HG03280 (cell line): Measurements from ENCODE around the gene IMPACT.

Experiments
- ATAC-seq: cut with Tn5 transposase; IDR thresholded peaks from one replicate; pipeline ENCODE4 v1.9.1; 2021; ENCODE audit warnings: mild to moderate bottlenecking, moderate library complexity; ENCODE audit not compliant: unreplicated experiment

Gene IMPACT

DNA sequence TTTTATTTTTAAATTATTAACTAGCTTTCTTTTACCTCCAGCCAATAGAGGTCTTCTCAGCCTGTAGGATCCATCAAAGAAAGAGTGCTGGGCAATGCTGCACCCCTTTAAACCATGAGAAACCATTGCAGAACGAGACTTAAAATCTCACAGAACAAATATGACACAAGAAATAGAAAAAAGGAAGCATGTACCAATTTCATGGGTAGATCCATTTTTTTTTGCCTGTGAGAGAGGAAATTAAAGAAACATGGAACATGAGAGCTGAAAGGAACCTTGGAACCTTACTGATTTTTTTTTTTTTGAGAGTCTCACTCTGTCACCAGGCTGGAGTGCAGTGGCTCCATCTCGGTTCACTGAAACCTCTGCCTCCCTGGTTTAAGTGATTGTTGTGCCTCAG lies 47.9 kb downstream of the IMPACT start:
- no peak for ATAC-seq

DNA sequence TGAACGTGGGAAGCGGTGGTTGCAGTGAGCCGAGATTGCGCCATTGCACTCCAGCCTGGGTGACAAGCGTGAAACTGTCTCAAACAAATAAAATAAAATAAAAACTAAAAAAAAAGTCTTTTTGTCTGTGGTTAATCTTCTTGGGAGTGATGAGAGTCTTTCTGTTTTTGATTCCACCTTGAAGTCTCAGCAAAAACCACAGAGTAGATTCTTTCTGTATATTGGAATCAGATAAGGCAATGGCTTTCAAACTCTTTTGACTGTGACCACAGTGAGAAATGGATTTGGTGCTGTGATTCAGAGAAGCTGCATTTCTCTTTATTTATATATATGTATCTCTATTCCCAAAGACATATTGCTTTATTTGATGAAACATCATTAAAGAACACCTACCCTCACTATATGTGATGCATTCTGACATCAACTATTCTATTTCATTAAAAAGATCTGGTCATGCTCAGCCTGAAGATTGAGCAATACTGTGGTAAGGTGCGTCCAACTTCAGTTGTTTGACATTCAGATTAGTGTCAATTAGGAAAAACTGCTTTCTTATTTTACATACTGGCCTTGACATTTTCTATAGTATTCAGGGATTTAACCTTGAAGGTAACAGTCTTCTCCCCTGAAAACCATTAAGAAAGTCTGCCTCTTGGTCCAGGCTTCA lies 49.6 kb downstream of the IMPACT start:
- no peak for ATAC-seq

DNA sequence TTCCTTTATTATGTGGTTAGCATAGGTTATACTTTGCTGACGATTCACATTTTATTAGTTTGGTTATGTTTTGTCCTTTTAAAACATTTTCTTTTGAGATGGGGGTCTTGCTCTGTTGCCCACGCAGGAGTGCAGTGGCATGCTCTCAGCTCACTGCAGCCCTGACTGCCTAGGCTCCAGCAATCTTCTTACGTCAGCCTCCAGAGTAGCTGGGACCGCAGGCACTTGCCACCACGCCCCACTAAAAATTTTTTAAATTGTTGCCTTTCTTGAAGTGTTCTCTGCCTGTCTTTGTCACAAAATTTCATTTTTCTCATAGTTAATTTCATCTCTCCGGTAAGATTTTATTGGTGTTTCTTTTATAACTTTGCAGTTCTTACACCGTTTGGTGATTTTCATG lies 52.9 kb downstream of the IMPACT start:
- ATAC-seq: no peak

DNA sequence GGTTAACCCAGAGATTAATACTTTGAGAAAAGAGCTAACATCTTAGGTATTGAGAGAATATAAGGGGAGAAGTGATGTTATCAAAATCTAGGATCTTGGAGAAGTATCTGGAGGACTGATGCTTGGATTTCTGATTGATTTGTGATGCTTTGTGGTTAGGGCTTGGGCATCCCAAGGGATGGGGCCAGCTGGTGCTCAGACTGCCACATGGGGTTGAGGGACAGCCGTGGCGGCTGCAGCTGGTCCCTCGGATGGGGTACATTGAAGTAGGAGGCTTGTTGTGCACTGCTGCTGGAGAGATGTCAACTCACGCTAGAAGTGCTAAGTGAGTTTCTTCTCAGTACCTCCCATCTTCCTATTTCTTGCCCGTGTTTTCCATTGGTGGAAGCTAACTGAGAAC lies 56.4 kb downstream of the IMPACT start:
- no peak for ATAC-seq

DNA sequence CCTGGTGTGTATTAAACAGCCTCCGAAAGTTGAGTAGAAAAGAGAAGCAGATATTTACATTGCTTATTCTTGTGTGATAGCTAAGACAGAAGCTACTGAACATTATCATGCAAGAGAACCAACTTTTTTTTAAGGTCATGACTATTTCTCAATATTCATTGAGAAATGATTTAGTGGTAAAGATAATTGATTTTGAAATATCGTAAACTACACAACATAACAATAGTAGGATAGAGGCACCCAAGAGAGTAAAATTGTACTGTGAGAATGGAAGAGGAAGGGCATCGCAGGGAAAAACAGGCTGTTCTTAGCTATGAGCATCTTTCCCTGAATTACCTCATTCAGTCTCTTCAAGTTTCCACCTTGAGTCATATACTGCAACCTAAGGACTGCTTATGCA lies 59.2 kb downstream of the IMPACT start:
- no peak for ATAC-seq

DNA sequence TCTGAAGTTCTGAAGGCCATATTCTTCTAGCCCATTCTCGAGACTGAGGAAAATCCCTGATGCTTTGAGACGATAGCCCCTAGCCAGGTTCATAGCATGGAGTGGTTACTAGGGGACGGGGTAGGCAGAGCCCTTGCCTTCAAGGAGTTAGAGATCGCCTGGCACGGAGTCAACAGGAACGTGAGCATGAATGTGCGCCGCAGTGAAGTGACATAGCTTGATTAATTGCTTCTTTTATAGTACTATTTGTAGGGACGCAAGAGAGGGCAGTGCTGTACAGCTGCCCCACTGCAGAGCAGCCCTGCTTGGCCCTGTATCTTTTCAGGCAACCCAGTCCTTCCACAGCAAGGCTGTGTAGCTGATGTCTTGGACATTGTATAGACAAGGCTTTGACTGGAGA lies 60.2 kb downstream of the IMPACT start:
- no peak for ATAC-seq

DNA sequence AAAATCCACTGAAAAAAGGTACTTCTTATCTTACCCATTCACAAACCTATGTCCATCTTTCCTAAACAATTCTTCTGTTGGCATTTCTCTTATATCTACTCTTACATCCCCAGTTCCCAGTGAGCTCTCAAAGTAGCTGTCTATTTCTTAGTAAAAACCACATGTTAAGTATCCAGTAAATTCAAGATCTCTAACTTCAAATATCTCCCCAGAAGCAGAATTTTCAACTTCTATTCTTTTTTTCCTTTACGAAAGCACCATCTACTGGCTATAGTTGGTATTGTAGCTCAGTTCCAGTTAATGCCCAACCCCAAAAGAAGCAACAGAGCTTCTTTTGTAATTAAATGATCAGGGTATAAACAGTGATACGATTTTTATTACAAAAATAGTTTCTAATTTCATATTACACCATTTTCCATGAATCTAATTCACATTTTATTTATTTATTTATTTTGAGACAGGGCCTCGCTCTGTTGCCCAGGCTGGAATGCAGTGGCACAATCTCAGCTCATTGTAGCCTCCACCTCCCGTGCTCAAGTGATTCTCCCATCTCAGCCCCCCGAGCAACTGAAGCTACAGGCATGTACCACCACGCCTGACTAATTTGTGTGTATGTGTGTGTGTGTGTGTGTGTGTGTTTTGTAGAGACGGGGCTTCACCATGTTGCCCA lies 62.5 kb downstream of the IMPACT start:
- no peak for ATAC-seq

DNA sequence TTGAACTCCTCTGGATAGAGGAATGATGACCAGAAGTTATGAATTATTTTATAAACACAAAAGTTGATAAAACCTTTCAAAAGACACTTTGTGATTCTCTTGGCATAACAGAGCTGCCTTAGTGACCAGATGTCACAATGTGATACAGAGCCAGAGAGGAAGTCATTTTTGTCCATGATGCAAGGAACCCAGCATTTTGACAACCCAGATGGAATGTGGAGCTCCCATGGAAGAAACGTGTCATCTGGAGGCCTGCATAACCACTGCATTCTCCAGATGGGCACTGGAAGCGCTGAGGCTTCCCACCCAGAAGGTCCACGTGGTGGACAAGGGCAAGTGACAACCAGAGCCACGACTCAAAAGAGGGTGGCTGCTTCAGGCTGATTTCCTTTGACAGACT lies 64.1 kb downstream of the IMPACT start:
- no peak for ATAC-seq

DNA sequence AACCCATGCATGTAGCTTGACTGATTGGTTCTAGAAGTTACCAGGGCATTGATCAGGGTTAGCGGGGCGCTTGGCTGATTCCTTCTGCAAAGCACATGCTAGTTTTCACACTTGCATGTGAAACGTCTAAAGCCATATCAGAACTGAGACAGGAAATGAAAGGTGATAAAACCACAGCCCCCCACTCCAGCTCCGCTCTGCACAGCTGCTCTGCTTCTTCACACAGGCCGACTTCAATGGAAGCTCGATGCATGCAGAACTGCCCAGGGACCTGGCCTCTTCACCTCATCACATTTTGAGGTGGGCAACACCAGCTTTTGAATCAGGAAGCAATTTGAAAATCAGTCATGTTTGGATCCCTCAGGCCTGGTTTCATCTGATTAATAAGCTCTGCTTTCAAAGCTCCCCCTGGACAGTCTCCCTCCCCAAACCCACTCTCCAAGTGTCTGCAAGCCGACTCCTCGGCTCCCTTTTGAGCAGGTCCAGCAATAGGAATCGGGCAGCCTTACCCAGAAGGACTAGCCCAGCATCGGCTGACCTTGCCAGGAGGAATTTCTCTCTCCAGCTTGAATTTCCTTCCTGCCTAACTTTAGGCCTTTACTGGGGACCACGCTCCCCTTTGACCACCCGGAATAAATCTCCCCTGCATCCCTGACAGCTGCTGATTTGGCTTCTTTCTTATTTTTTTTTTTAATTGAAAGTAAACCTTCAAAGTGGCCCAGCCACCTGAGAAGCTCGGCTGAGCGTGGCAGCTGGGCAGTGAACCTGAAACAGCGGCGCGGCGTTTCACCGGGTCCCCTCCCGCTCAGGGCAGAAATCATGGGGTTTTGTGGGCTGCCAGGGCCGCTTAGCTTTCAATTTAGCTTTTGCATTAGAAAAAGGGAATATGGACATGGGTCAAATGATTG lies 65.7 kb downstream of the IMPACT start:
- peak; percentile 45 for ATAC-seq

DNA sequence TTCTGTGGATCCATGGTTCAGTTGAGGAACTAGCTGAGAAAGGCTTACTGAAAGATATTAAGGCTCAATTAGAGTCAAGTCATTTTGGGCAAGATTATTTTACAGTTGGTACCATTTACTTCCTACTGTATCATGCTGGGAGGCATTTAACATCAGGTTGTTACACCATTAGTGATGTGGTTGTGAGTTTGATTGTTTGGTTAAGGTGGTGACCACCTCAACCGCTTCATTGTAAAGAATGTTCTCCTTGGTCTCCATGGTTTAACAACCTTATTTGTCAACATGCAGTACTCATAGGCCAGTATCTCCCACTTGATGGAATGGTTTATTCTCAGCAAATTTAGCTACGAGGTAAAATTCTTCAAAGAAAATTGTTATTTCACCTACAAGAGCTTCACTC lies 68.1 kb downstream of the IMPACT start:
- no peak for ATAC-seq

DNA sequence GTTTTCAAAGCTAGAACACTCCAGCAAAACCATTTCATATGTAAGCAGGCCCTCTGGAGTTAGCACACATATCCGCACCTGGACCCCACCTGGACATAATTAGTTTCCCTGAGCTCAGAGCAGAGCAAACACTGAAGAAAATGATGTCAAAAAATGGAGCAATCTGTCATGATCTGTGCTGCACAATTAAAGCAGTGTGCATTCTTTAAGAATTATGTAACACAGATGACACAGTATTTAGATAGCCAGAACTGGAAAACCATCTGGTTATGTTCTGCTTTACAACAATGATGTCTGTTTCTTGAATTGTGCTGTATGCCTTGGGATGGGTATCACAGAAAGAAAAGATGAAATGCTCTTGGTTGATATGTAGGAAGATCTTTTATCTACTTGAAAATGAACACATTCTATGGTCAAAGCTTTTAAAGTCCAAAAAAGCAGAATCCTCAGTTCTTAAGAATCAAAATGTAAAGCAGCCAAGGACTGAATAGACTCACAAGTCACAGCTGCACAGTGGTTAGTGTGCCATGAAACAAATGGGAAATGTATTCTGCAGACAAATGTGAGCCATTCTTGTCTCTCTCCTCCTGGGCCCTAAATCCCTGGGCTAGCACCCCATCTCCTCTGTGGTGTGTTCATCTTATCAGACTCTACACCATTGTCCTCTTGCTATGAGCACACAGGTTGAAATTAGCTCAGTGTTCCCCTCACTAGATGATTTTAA lies 70.7 kb downstream of the IMPACT start:
- ATAC-seq: no peak

DNA sequence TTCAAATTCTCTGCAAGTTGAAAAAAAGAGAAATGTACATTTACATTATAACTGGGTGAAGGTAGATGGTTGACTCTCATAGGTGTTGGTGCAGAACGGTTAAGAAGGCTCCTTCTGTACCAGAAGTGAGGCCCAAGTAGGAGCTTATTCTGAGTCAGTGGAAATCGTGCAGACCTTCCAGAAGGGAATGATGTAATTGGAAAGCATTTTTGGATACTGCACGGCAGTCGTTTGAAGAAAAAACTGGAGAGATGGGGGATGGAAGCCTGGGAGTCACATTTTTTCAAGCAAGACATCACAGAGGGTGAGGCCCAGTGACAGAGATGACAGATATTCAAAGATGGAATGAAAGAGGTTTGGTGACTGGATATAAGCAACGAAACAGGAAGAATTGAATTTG lies 73.3 kb downstream of the IMPACT start:
- no peak for ATAC-seq

DNA sequence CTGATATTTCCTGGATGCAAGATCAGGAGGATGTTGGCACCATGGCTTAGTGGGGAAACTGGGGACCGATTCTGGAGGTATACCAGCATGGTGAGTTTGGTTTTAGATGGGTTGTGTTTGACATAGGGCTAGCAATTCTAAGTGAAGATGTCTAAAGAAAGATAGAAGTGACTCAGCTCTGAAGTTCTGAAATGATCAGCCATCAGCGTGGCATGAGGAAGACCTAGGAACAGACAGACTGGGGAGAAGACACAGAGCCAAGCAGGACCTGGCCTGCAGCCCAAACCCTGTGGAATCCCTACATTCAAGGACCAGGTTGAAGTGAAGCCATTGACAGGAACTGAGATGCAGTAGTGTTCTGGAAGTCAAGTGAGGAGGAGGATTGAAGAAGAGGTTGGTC lies 73.7 kb downstream of the IMPACT start:
- no peak for ATAC-seq

DNA sequence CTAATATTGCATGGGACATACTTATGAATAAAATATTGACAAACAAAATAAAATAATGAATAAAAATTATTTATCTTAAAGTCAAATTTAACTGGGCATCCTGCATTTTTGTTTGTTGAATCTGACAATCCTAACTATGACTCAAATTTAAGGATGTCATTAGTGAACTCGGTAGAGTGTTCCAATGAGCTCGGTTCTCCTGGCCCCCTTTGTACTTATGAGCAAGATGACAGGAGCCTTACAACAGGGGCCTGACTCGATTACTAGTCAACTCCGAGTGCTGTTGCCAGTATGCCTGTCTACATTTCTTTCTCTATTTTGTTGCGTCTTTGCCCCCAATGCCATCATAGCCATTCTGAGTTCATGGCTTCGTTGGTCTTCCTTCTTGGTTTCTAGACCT lies 74.3 kb downstream of the IMPACT start:
- ATAC-seq: no peak

DNA sequence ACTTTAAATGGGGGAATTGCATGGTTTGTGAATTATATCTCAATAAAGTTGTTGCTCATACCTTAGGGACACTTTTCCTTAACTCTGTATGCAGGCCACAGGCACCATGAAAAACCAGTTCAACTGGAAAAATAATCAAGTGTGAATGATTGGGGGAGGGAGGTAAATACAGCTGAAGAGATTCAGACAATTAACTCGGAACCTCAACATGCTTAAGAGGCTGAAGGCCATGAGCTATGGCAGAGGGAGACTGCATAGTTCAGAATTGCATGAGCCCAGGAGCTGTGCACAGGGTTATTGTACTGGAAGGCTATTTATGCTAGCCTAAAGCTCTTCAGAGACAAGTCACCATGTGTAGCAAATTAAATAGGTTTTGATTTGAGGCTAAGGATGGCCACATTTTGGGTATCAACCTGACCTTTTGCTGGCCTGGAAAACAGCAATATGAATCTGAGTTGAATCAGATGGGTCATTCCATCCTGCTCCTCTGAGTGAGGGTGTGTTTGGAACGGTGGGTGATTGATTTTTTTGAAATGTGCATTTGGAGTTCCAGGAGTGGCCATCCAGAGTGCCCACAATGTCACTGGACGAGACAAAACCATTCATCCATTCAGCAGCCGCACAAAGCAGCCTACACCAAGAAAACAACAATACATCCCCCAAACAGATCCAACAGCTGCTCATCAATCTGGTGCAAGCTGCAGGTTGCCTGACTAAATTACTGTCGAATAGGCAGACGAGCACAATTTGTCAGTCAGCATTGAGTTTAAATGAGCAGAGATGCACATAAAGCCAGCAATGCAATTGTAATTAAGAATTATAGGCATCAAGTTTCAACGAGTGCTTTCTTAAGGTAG lies 76.4 kb downstream of the IMPACT start:
- ATAC-seq: no peak
